ENCODE results near the gene ANKRD12. TPM values are rescaled to one million over a fixed set of nuclear protein-coding genes. Genes with fewer than 3 reads are reported as not detected.
"Not testable (repeated sequence)": the region's sequence is repeated elsewhere in the genome, so short reads cannot be mapped to it uniquely, and the experiment has no call there.

Gene ANKRD12
- polyA plus RNA-seq, 1 donor = 33.8 TPM

GRCh38 chr18:9140984-9141383 is 4.4 kb downstream of the ANKRD12 start:
- DNase-seq = no peak

- no peak for DNase-seq
These were observed 9.6 kb downstream of the ANKRD12 start for GRCh38 chr18:9146224-9146623.

GRCh38 chr18:9147440-9148202 is 11.0 kb downstream of the ANKRD12 start:
- DNase-seq = peak; percentile 58

- no peak for DNase-seq
These were observed 11.6 kb downstream of the ANKRD12 start for GRCh38 chr18:9148203-9148552.

- DNase-seq = no peak
These were observed 13.5 kb downstream of the ANKRD12 start for GRCh38 chr18:9150121-9150520.

- no peak for DNase-seq
These were observed 16.7 kb downstream of the ANKRD12 start for GRCh38 chr18:9153256-9153655.

- DNase-seq = no peak
These were observed 20.1 kb downstream of the ANKRD12 start for GRCh38 chr18:9156604-9157249.

GRCh38 chr18:9157806-9158205 is 21.2 kb downstream of the ANKRD12 start:
- DNase-seq = no peak

- no peak for DNase-seq
These were observed 23.4 kb downstream of the ANKRD12 start for GRCh38 chr18:9160014-9160413.

GRCh38 chr18:9162663-9163062 is 26.1 kb downstream of the ANKRD12 start:
- not testable (repeated sequence) for DNase-seq

GRCh38 chr18:9164149-9164548 is 27.6 kb downstream of the ANKRD12 start:
- not testable (repeated sequence) for DNase-seq

- not testable (repeated sequence) for DNase-seq
These were observed 29.3 kb downstream of the ANKRD12 start for GRCh38 chr18:9165883-9166282.

- DNase-seq = not testable (repeated sequence)
These were observed 32.9 kb downstream of the ANKRD12 start for GRCh38 chr18:9169515-9169914.

GRCh38 chr18:9171919-9172318 is 35.3 kb downstream of the ANKRD12 start:
- not testable (repeated sequence) for DNase-seq

- DNase-seq = no peak
These were observed 36.0 kb downstream of the ANKRD12 start for GRCh38 chr18:9172506-9173127.

GRCh38 chr18:9173770-9174233 is 37.2 kb downstream of the ANKRD12 start:
- DNase-seq = no peak

- DNase-seq = no peak
These were observed 37.7 kb downstream of the ANKRD12 start for GRCh38 chr18:9174302-9174701.

GRCh38 chr18:9175115-9175514 is 38.5 kb downstream of the ANKRD12 start:
- no peak for DNase-seq

- no peak for DNase-seq
These were observed 40.5 kb downstream of the ANKRD12 start for GRCh38 chr18:9177031-9177430.

GRCh38 chr18:9177466-9177865 is 40.9 kb downstream of the ANKRD12 start:
- no peak for DNase-seq

GRCh38 chr18:9178557-9178956 is 42.0 kb downstream of the ANKRD12 start:
- DNase-seq = no peak

- no peak for DNase-seq
These were observed 44.7 kb downstream of the ANKRD12 start for GRCh38 chr18:9181275-9181674.

GRCh38 chr18:9182852-9183399 is 46.3 kb downstream of the ANKRD12 start:
- DNase-seq = no peak
